Astrocyte (in vitro differentiated cells and primary cell): ENCODE results near the gene PACSIN1. TPM values are rescaled to one million over a fixed set of nuclear protein-coding genes. Genes with fewer than 3 reads are reported as not detected.

Experiments used
- DNase-seq: peaks from one replicate; pipeline ENCODE4 v3.0.0-alpha.2; 2010; ENCODE audit warnings: low read depth
- FAIRE-seq: peaks from 2 replicates; lab custom pipeline; 2011; peaks lifted over from hg19 to GRCh38; lab: Jason Lieb, UNC
- H2AFZ ChIP-seq: 2 replicates; pipeline ENCODE4 v1.6.0; 2012; ENCODE audit warnings: low read depth, low read length, inconsistent platforms
- H3K27ac ChIP-seq: 2 replicates; pipeline ENCODE4 v1.5.1; 2011; ENCODE audit warnings: low read depth, low read length, inconsistent platforms
- H3K27me3 ChIP-seq: 2 replicates; pipeline ENCODE4 v1.6.0; 2011; ENCODE audit warnings: low read length, inconsistent platforms; ENCODE audit not compliant: insufficient read depth
- H3K36me3 ChIP-seq: 2 replicates; pipeline ENCODE4 v1.5.1; 2011; ENCODE audit warnings: low read length, inconsistent platforms; ENCODE audit not compliant: insufficient read depth
- H3K4me1 ChIP-seq: 2 replicates; pipeline ENCODE4 v1.5.1; 2011; ENCODE audit warnings: low read length, inconsistent platforms; ENCODE audit not compliant: insufficient read depth
- H3K4me2 ChIP-seq: 2 replicates; pipeline ENCODE4 v1.6.0; 2012; ENCODE audit warnings: low read length, inconsistent platforms
- H3K4me3 ChIP-seq: 2 replicates; pipeline ENCODE4 v1.5.1; 2011; ENCODE audit warnings: low read depth, mild to moderate bottlenecking, low read length, inconsistent platforms; ENCODE audit not compliant: insufficient read depth
- H3K79me2 ChIP-seq: 2 replicates; pipeline ENCODE4 v1.6.0; 2012; ENCODE audit warnings: mild to moderate bottlenecking, low read length, inconsistent platforms; ENCODE audit not compliant: insufficient read depth
- H3K9ac ChIP-seq: 2 replicates; pipeline ENCODE4 v1.6.0; 2012; ENCODE audit warnings: mild to moderate bottlenecking, low read length, inconsistent platforms
- H3K9me3 ChIP-seq: 2 replicates; pipeline ENCODE4 v1.5.1; 2012; ENCODE audit warnings: low read depth, mild to moderate bottlenecking, low read length, inconsistent platforms; ENCODE audit not compliant: insufficient read depth
- H4K20me1 ChIP-seq: 2 replicates; pipeline ENCODE4 v1.6.0; 2012; ENCODE audit warnings: low read length, inconsistent platforms; ENCODE audit not compliant: insufficient read depth
- H3K27ac Mint-ChIP-seq: one replicate; pipeline ENCODE4 v1.8.0; 2021; ENCODE audit warnings: mild to moderate bottlenecking, mixed read lengths; ENCODE audit not compliant: unreplicated experiment
- H3K27me3 Mint-ChIP-seq: one replicate; pipeline ENCODE4 v1.8.0; 2021; ENCODE audit warnings: low read depth, mixed read lengths; ENCODE audit not compliant: unreplicated experiment
- H3K36me3 Mint-ChIP-seq: one replicate; pipeline ENCODE4 v1.8.0; 2021; ENCODE audit warnings: low read depth, mixed read lengths; ENCODE audit not compliant: unreplicated experiment
- H3K4me1 Mint-ChIP-seq: one replicate; pipeline ENCODE4 v1.8.0; 2021; ENCODE audit warnings: low read depth, mixed read lengths; ENCODE audit not compliant: unreplicated experiment
- H3K4me3 Mint-ChIP-seq: one replicate; pipeline ENCODE4 v1.8.0; 2021; ENCODE audit warnings: mild to moderate bottlenecking, moderate library complexity, mixed read lengths; ENCODE audit not compliant: unreplicated experiment
- H3K9me3 Mint-ChIP-seq: one replicate; pipeline ENCODE4 v1.8.0; 2021; ENCODE audit warnings: mild to moderate bottlenecking, mixed read lengths; ENCODE audit not compliant: unreplicated experiment
- CTCF ChIP-seq: IDR thresholded peaks from 2 replicates; pipeline ENCODE4 v1.5.1; 2011; ENCODE audit warnings: low read depth, mild to moderate bottlenecking, inconsistent platforms, low read length, moderate library complexity; ENCODE audit not compliant: insufficient read depth
- EZH2 ChIP-seq: IDR thresholded peaks from 2 replicates; pipeline ENCODE4 v1.6.1; 2012; ENCODE audit warnings: mild to moderate bottlenecking, low read length, inconsistent platforms; ENCODE audit not compliant: insufficient read depth
- total RNA-seq: library from RNA; stranded (reverse); gene quantifications from 2 replicates; pipeline ENCODE4 v1.2.1, GENCODE V29; 2021

Gene PACSIN1
- total RNA-seq, 1 donor from 2014 or later = 0.32 TPM

- Mint-ChIP-seq H3K27ac (no peak overlapping the region), H3K9me3 (no peaks in the 10 kb centered on the region), H3K27me3 (peaks cover 14% of the 10 kb centered on the region), H3K4me3 (no peak overlapping the region), H3K36me3 (no peaks in the 10 kb centered on the region), H3K4me1 (no peaks in the 10 kb centered on the region)
- Histone ChIP-seq H3K27me3 (peaks cover 4% of the 10 kb centered on the region), H3K4me3 (no peak overlapping the region), H3K4me1 (no peaks in the 10 kb centered on the region), H3K4me2 (no peak overlapping the region), H3K9ac (no peak overlapping the region), H3K79me2 (no peaks in the 10 kb centered on the region), H3K27ac (no peak overlapping the region), H3K9me3 (no peaks in the 10 kb centered on the region), H4K20me1 (no peaks in the 10 kb centered on the region), H2AFZ (no peak overlapping the region), H3K36me3 (no peaks in the 10 kb centered on the region)
- FAIRE-seq (no peak), DNase-seq (no peak)
- TF ChIP-seq CTCF = no peak
- no peak for TF ChIP-seq EZH2
These were observed 8.5 kb upstream of the PACSIN1 start for GRCh38 chr6:34457382-34457741.

- Histone ChIP-seq H4K20me1 (no peaks in the 10 kb centered on the region), H3K79me2 (no peaks in the 10 kb centered on the region), H3K36me3 (no peaks in the 10 kb centered on the region), H3K27me3 (peaks cover 4% of the 10 kb centered on the region), H3K4me2 (no peak overlapping the region), H2AFZ (no peak overlapping the region), H3K9ac (no peak overlapping the region), H3K4me1 (no peaks in the 10 kb centered on the region), H3K4me3 (no peak overlapping the region), H3K27ac (no peak overlapping the region), H3K9me3 (no peaks in the 10 kb centered on the region)
- H3K9me3 Mint-ChIP-seq = no peaks in the 10 kb centered on the region
- peaks cover 15% of the 10 kb centered on the region for H3K27me3 Mint-ChIP-seq
- H3K4me3 Mint-ChIP-seq = no peak overlapping the region
- peak overlapping the region; percentile 55 for H3K27ac Mint-ChIP-seq
- FAIRE-seq = no peak
- no peak for DNase-seq
- H3K36me3 Mint-ChIP-seq = no peaks in the 10 kb centered on the region
- H3K4me1 Mint-ChIP-seq = peaks cover 3% of the 10 kb centered on the region
- TF ChIP-seq EZH2 = no peak
- no peak for TF ChIP-seq CTCF
These were observed 7.8 kb upstream of the PACSIN1 start for GRCh38 chr6:34457742-34458735.
